Activated CD4-positive, alpha-beta T cell treated with anti-CD3 and anti-CD28 coated beads for 1 hour (primary cell): Measurements from ENCODE around the gene BCL2L12.
"Not testable (repeated sequence)": the region's sequence is repeated elsewhere in the genome, so short reads cannot be mapped to it uniquely, and the experiment has no call there.

ENCODE experiments used
- DNase-seq: peaks from one replicate; pipeline ENCODE4 v3.0.0-alpha.2; 2020

The BCL2L12 gene

DNA sequence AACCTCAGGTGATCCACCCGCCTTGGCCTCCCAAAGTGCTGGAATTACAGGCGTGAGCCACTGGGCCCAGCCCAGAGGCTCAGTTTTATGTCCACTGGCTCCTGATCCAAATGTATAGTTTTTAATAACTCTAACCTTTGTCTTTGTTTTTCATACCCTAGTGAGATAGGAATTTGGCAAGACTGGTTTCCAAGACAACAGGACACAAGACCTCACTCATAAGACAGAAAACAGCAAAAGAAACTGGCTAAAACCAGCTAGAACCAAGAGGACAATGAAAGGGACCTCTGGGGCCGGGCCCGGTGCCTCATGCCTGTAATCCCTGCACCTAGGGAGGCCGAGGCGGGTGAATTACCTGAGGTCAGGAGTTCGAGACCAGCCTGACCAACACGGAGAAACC lies 52.8 kb downstream of the BCL2L12 start:
- no peak for DNase-seq

GRCh38 chr19:49718991-49719390 lies 53.3 kb downstream of the BCL2L12 start:
- DNase-seq, result no peak

DNA sequence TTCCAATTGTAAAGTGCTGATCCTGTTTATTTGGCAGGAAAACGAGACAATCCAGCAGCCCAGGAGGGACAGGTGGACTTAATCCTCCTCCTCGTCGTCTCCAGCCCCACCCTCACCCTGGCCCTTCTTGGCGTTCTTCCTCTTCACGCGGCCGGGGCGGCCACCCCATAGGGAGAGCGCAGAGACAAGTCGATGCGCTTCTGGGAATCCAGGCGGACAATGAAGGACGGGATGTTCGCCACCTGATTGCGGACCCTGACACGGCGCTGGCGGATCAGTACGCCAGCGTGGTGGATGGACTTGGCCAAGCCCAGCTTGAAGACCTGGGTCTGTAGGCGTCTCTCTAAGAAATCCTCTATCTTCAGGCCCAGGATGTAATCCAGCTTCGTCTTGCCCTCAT lies 53.7 kb downstream of the BCL2L12 start:
- DNase-seq, result not testable (repeated sequence)
